ENCODE measurements around the gene POLR3B.

Gene POLR3B

GRCh38 chr12:106480251-106480650 is 122.7 kb downstream of the POLR3B start:
- H3K4me3 ChIP-seq: no peak overlapping the region
- DNase-seq (ENCODE audit: low read depth, low spot score): no peak
- H3K27ac ChIP-seq: no peak overlapping the region
- no peaks in the 10 kb centered on the region for H3K9me3 ChIP-seq (ENCODE audit: low read depth, low read length)
- H3K9ac ChIP-seq (ENCODE audit: insufficient read length): no peak overlapping the region
- H3K36me3 ChIP-seq (ENCODE audit: insufficient read depth, low read length): no peaks in the 10 kb centered on the region; the same call in 1 of the 2 replicates
- no peak for TF ChIP-seq FOXP2 (optimal IDR thresholded peaks at IDR 0.05; ENCODE audit: control extremely low read depth, extremely low read length, insufficient read depth)
- TF ChIP-seq EZH2 (IDR thresholded peaks at IDR 0.05): no peak
- TF ChIP-seq POLR2AphosphoS5 (IDR thresholded peaks at IDR 0.05; ENCODE audit: borderline replicate concordance, low read depth, low read length): no peak

DNA sequence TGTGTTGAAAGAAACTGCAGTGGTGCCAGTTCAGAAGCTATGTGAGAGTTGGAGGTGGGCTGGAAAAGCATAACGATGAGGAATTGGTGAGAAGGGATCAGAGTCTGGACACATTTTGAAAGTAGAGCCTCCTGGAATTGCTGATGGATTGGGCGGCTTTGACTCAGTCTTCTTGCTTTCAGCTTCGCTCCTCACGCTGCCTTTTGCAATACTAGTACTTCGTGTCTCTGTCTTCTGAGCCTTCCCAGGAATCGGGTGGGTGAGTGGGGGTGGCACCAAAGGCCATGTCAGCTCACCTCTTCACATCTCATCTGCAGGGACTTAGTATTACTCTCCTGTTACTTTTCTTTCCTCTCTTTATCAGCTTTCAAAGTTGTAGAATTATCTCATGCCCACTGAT is 123.7 kb downstream of the POLR3B start:
- no peaks in the 10 kb centered on the region for H3K9me3 ChIP-seq (ENCODE audit: low read depth, low read length)
- no peak overlapping the region for H3K4me3 ChIP-seq
- H3K36me3 ChIP-seq (ENCODE audit: insufficient read depth, low read length): no peaks in the 10 kb centered on the region; the same call in 1 of the 2 replicates
- H3K9ac ChIP-seq (ENCODE audit: insufficient read length): no peak overlapping the region
- no peak overlapping the region for H3K27ac ChIP-seq
- TF ChIP-seq FOXP2 (optimal IDR thresholded peaks at IDR 0.05; ENCODE audit: control extremely low read depth, extremely low read length, insufficient read depth) (no peak), POLR2AphosphoS5 (IDR thresholded peaks at IDR 0.05; ENCODE audit: borderline replicate concordance, low read depth, low read length) (no peak), EZH2 (IDR thresholded peaks at IDR 0.05) (no peak)
- no peak for DNase-seq (ENCODE audit: low read depth, low spot score)

- no peak for TF ChIP-seq EZH2 (IDR thresholded peaks at IDR 0.05)
- no peak for TF ChIP-seq POLR2AphosphoS5 (IDR thresholded peaks at IDR 0.05; ENCODE audit: borderline replicate concordance, low read depth, low read length)
- no peak for TF ChIP-seq FOXP2 (optimal IDR thresholded peaks at IDR 0.05; ENCODE audit: control extremely low read depth, extremely low read length, insufficient read depth)
- DNase-seq (ENCODE audit: low read depth, low spot score): no peak
- Histone ChIP-seq H3K27ac (no peak overlapping the region), H3K9ac (ENCODE audit: insufficient read length) (no peak overlapping the region), H3K9me3 (ENCODE audit: low read depth, low read length) (no peaks in the 10 kb centered on the region), H3K36me3 (ENCODE audit: insufficient read depth, low read length) (no peaks in the 10 kb centered on the region), H3K4me3 (no peak overlapping the region)
Measured at GRCh38 chr12:106487664-106488063, 130.1 kb downstream of the POLR3B start.

GRCh38 chr12:106488884-106489283 is 131.3 kb downstream of the POLR3B start:
- TF ChIP-seq FOXP2 (optimal IDR thresholded peaks at IDR 0.05; ENCODE audit: control extremely low read depth, extremely low read length, insufficient read depth): no peak
- no peak for TF ChIP-seq EZH2 (IDR thresholded peaks at IDR 0.05)
- TF ChIP-seq POLR2AphosphoS5 (IDR thresholded peaks at IDR 0.05; ENCODE audit: borderline replicate concordance, low read depth, low read length): no peak
- Histone ChIP-seq H3K9ac (ENCODE audit: insufficient read length) (no peak overlapping the region), H3K36me3 (ENCODE audit: insufficient read depth, low read length) (no peaks in the 10 kb centered on the region), H3K27ac (no peak overlapping the region), H3K9me3 (ENCODE audit: low read depth, low read length) (no peaks in the 10 kb centered on the region), H3K4me3 (no peak overlapping the region)
- no peak for DNase-seq (ENCODE audit: low read depth, low spot score)

GRCh38 chr12:106490264-106490663 is 132.7 kb downstream of the POLR3B start:
- no peak for DNase-seq (ENCODE audit: low read depth, low spot score)
- Histone ChIP-seq H3K36me3 (ENCODE audit: insufficient read depth, low read length) (no peaks in the 10 kb centered on the region), H3K4me3 (no peak overlapping the region), H3K9me3 (ENCODE audit: low read depth, low read length) (no peaks in the 10 kb centered on the region), H3K27ac (no peak overlapping the region), H3K9ac (ENCODE audit: insufficient read length) (no peak overlapping the region)
- TF ChIP-seq POLR2AphosphoS5 (IDR thresholded peaks at IDR 0.05; ENCODE audit: borderline replicate concordance, low read depth, low read length) (no peak), EZH2 (IDR thresholded peaks at IDR 0.05) (no peak), FOXP2 (optimal IDR thresholded peaks at IDR 0.05; ENCODE audit: control extremely low read depth, extremely low read length, insufficient read depth) (no peak)

GRCh38 chr12:106492857-106493256 is 135.3 kb downstream of the POLR3B start:
- Histone ChIP-seq H3K27ac (0 out of 2 replicates have a peak overlapping the region, but pooled peaks have one; percentile 33), H3K9ac (ENCODE audit: insufficient read length) (no peak overlapping the region), H3K36me3 (ENCODE audit: insufficient read depth, low read length) (peaks cover 12% of the 10 kb centered on the region; the same call in 1 of the 2 replicates), H3K9me3 (ENCODE audit: low read depth, low read length) (no peaks in the 10 kb centered on the region), H3K4me3 (no peak overlapping the region)
- DNase-seq (ENCODE audit: low read depth, low spot score): no peak
- no peak for TF ChIP-seq POLR2AphosphoS5 (IDR thresholded peaks at IDR 0.05; ENCODE audit: borderline replicate concordance, low read depth, low read length)
- no peak for TF ChIP-seq EZH2 (IDR thresholded peaks at IDR 0.05)
- TF ChIP-seq FOXP2 (optimal IDR thresholded peaks at IDR 0.05; ENCODE audit: control extremely low read depth, extremely low read length, insufficient read depth): no peak

- TF ChIP-seq POLR2AphosphoS5 (IDR thresholded peaks at IDR 0.05; ENCODE audit: borderline replicate concordance, low read depth, low read length): no peak
- TF ChIP-seq FOXP2 (optimal IDR thresholded peaks at IDR 0.05; ENCODE audit: control extremely low read depth, extremely low read length, insufficient read depth): no peak
- TF ChIP-seq EZH2 (IDR thresholded peaks at IDR 0.05): no peak
- Histone ChIP-seq H3K4me3 (no peak overlapping the region), H3K9ac (ENCODE audit: insufficient read length) (no peak overlapping the region), H3K27ac (peak overlapping the region; percentile 33; the same call in 1 of the 2 replicates), H3K9me3 (ENCODE audit: low read depth, low read length) (no peaks in the 10 kb centered on the region), H3K36me3 (ENCODE audit: insufficient read depth, low read length) (peaks cover 12% of the 10 kb centered on the region; the same call in 1 of the 2 replicates)
- no peak for DNase-seq (ENCODE audit: low read depth, low spot score)
Measured at GRCh38 chr12:106493531-106493930, 136.0 kb downstream of the POLR3B start.

- Histone ChIP-seq H3K36me3 (ENCODE audit: insufficient read depth, low read length) (peaks cover 25% of the 10 kb centered on the region; the same call in 1 of the 2 replicates), H3K27ac (no peak overlapping the region), H3K9ac (ENCODE audit: insufficient read length) (no peak overlapping the region), H3K4me3 (no peak overlapping the region), H3K9me3 (ENCODE audit: low read depth, low read length) (no peaks in the 10 kb centered on the region)
- DNase-seq (ENCODE audit: low read depth, low spot score): no peak
- TF ChIP-seq FOXP2 (optimal IDR thresholded peaks at IDR 0.05; ENCODE audit: control extremely low read depth, extremely low read length, insufficient read depth): no peak
- TF ChIP-seq POLR2AphosphoS5 (IDR thresholded peaks at IDR 0.05; ENCODE audit: borderline replicate concordance, low read depth, low read length): no peak
- TF ChIP-seq EZH2 (IDR thresholded peaks at IDR 0.05): no peak
Measured at GRCh38 chr12:106495354-106495965, 137.9 kb downstream of the POLR3B start.
